GM23338 (cell line): ENCODE results near the gene SLC9A3.

Experiments used
- CTCF ChIP-seq, 2 experiments: fragments of 200-600 bp in 1 of 2; sonication (generic) in 1 of 2; conservative IDR thresholded peaks; 2 replicates each; pipeline versions ENCODE4 v1.5.1 to v1.6.1; 2016 to 2017; ENCODE audit warnings: antibody characterized with exemption in 2 of 2, low read depth in 2 of 2, mild to moderate bottlenecking in 2 of 2, moderate library complexity in 1 of 2
- EZH2 ChIP-seq: fragments of 200-600 bp; sonication (generic); IDR thresholded peaks from one replicate; pipeline ENCODE4 v1.8.0; 2017; ENCODE audit warnings: antibody characterized with exemption, mild to moderate bottlenecking, low read depth; ENCODE audit not compliant: unreplicated experiment

DNA sequence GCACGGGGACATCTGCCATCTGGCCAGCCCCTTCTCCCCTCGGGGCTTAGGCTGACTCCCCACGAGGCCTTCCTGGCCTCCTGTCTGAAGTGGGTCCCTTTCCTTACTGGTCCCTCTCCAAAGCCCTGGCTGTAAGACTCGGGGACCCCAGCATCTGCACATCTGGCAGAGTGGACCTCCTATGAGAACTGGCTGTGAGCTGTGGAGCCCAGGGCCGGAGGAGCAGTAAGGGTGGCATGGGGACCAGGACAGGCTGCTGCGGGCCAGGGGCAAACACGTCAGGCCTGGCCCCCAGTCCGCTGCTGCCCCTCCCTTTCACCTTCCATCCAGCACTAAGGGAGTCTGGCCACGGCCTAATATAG lies 47.5 kb downstream of the SLC9A3 start:
- TF ChIP-seq CTCF (conservative IDR thresholded peaks at IDR 0.05; ENCODE audit: low read depth in 2 of 2) (no peak), EZH2 (no peak)
